ENCODE data around the gene METTL14.
"Not testable (repeated sequence)": the region's sequence is repeated elsewhere in the genome, so short reads cannot be mapped to it uniquely, and the experiment has no call there.

METTL14 gene

GRCh38 chr4:118684873-118685811 lies at the start of gene METTL14:
Gene METTL14, plus strand, starts transcription at chr4:118685392. Its CDS starts 143 bp downstream, at chr4:118685535.
- DNase-seq (ENCODE audit: low read depth in 2 of 2) = peak; percentile 71 to 78

GRCh38 chr4:118636126-118636525 lies 49.1 kb upstream of the METTL14 start:
- not testable (repeated sequence) for DNase-seq (ENCODE audit: low read depth in 2 of 2)

GRCh38 chr4:118664665-118665064 lies 20.5 kb upstream of the METTL14 start:
- DNase-seq (ENCODE audit: low read depth in 2 of 2) = not testable (repeated sequence)

- DNase-seq (ENCODE audit: low read depth in 2 of 2) = peak; percentile 7 to 16
Measured at GRCh38 chr4:118669220-118669619, 16.0 kb upstream of the METTL14 start.

GRCh38 chr4:118670968-118671367 lies 14.2 kb upstream of the METTL14 start:
- not testable (repeated sequence) for DNase-seq (ENCODE audit: low read depth in 2 of 2)

- no peak for DNase-seq (ENCODE audit: low read depth in 2 of 2)
Measured at GRCh38 chr4:118676128-118676527, 9.1 kb upstream of the METTL14 start.

GRCh38 chr4:118680808-118681207 lies 4.4 kb upstream of the METTL14 start:
- DNase-seq (ENCODE audit: low read depth in 2 of 2) = no peak

GRCh38 chr4:118682928-118683327 lies 2.3 kb upstream of the METTL14 start:
- DNase-seq (ENCODE audit: low read depth in 2 of 2) = no peak

- no peak for DNase-seq (ENCODE audit: low read depth in 2 of 2)
Measured at GRCh38 chr4:118683513-118683912, 1.7 kb upstream of the METTL14 start.

- no peak for DNase-seq (ENCODE audit: low read depth in 2 of 2)
Measured at GRCh38 chr4:118703118-118703517, 17.9 kb downstream of the METTL14 start.

- no peak for DNase-seq (ENCODE audit: low read depth in 2 of 2)
Measured at GRCh38 chr4:118711052-118711451, 25.9 kb downstream of the METTL14 start.

- DNase-seq (ENCODE audit: low read depth in 2 of 2) = no peak
Measured at GRCh38 chr4:118712872-118713271, 27.7 kb downstream of the METTL14 start.

- DNase-seq (ENCODE audit: low read depth in 2 of 2) = no peak
Measured at GRCh38 chr4:118714682-118715081, 29.5 kb downstream of the METTL14 start.

- no peak for DNase-seq (ENCODE audit: low read depth in 2 of 2)
Measured at GRCh38 chr4:118716304-118716703, 31.1 kb downstream of the METTL14 start.

GRCh38 chr4:118718511-118719170 lies 33.4 kb downstream of the METTL14 start:
- DNase-seq (ENCODE audit: low read depth in 2 of 2) = no peak

- DNase-seq (ENCODE audit: low read depth in 2 of 2) = no peak
Measured at GRCh38 chr4:118721752-118722151, 36.6 kb downstream of the METTL14 start.

- DNase-seq (ENCODE audit: low read depth in 2 of 2) = no peak
Measured at GRCh38 chr4:118723369-118723768, 38.2 kb downstream of the METTL14 start.

GRCh38 chr4:118727360-118727759 lies 42.2 kb downstream of the METTL14 start:
- DNase-seq (ENCODE audit: low read depth in 2 of 2) = no peak

- no peak for DNase-seq (ENCODE audit: low read depth in 2 of 2)
Measured at GRCh38 chr4:118729287-118730286, 44.4 kb downstream of the METTL14 start.

GRCh38 chr4:118730683-118731082 lies 45.5 kb downstream of the METTL14 start:
- no peak for DNase-seq (ENCODE audit: low read depth in 2 of 2)

- DNase-seq (ENCODE audit: low read depth in 2 of 2) = no peak
Measured at GRCh38 chr4:118732591-118733330, 47.6 kb downstream of the METTL14 start.
